Common myeloid progenitor, CD34-positive (primary cell): ENCODE measurements around the gene DOP1B.

ENCODE experiments used
- CTCF ChIA-PET: fragments of 350-600 bp; sonication (Branson Sonifier 250); formaldehyde crosslinking; loops from one replicate; lab custom pipeline; 2021; ENCODE audit warnings: antibody characterized with exemption; lab: Charles Lee
- POLR2A ChIA-PET: fragments of 350-600 bp; sonication (Branson Sonifier 250); formaldehyde crosslinking; loops from one replicate; lab custom pipeline; 2021; ENCODE audit warnings: antibody characterized with exemption; lab: Charles Lee
- DNase-seq, 3 donors: peaks; one replicate each; pipeline versions ENCODE4 v3.0.0 to v3.0.0-alpha.2; 2013
- H3K27ac ChIP-seq, 2 experiments: 1 replicate in 1 of 2; 2 replicates in 1 of 2; pipeline ENCODE4 v1.7.0; 2013; ENCODE audit warnings: inconsistent platforms in 2 of 2, low read length in 2 of 2, mild to moderate bottlenecking in 2 of 2, low read depth in 1 of 2, moderate library complexity in 1 of 2; ENCODE audit not compliant: severe bottlenecking in 2 of 2, insufficient read depth in 1 of 2, poor library complexity in 1 of 2
- H3K27me3 ChIP-seq, 5 experiments: replicated peaks in 2 of 5; 1 replicate in 3 of 5; 2 replicates in 2 of 5; pipeline versions ENCODE4 v1.6.1 to v1.7.0; 2013; ENCODE audit warnings: low read length in 4 of 5, mild to moderate bottlenecking in 2 of 5, moderate library complexity in 2 of 5, inconsistent platforms in 1 of 5; ENCODE audit not compliant: insufficient read depth in 5 of 5, control insufficient read depth in 4 of 5
- H3K36me3 ChIP-seq, 4 experiments: 1 replicate in 2 of 4; 2 replicates in 2 of 4; pipeline versions ENCODE4 v1.6.1 to v1.7.0; 2013; ENCODE audit warnings: low read length in 3 of 4, control low read depth in 1 of 4, mild to moderate bottlenecking in 1 of 4; ENCODE audit not compliant: control insufficient read depth in 4 of 4, insufficient read depth in 4 of 4
- H3K4me1 ChIP-seq, 4 experiments: 1 replicate in 3 of 4; 2 replicates in 1 of 4; pipeline versions ENCODE4 v1.6.1 to v1.7.1; 2013; ENCODE audit warnings: low read length in 3 of 4, mild to moderate bottlenecking in 3 of 4, control low read depth in 1 of 4, inconsistent platforms in 1 of 4, moderate library complexity in 1 of 4; ENCODE audit not compliant: control insufficient read depth in 4 of 4, insufficient read depth in 4 of 4; ENCODE audit errors: control extremely low read depth in 1 of 4
- H3K4me3 ChIP-seq, 7 experiments: 1 replicate in 4 of 7; 2 replicates in 3 of 7; pipeline versions ENCODE4 v1.5.1 to v1.7.0; 2013; ENCODE audit warnings: mild to moderate bottlenecking in 7 of 7, low read length in 6 of 7, moderate library complexity in 6 of 7, inconsistent platforms in 2 of 7, low read depth in 2 of 7, control low read depth in 1 of 7; ENCODE audit not compliant: insufficient read depth in 4 of 7, control insufficient read depth in 1 of 7; ENCODE audit errors: extremely low read depth in 1 of 7
- H3K9me3 ChIP-seq, 5 experiments: 1 replicate in 4 of 5; 2 replicates in 1 of 5; pipeline versions ENCODE4 v1.6.1 to v1.7.1; 2013; ENCODE audit warnings: low read length in 4 of 5, mild to moderate bottlenecking in 2 of 5, inconsistent platforms in 1 of 5, low read depth in 1 of 5, moderate library complexity in 1 of 5; ENCODE audit not compliant: control insufficient read depth in 4 of 5, insufficient read depth in 2 of 5; ENCODE audit errors: control extremely low read depth in 1 of 5
- WGBS: methylation state at CpG from one replicate; pipeline ENCODE4 v1.1.5; 2013; ENCODE audit not compliant: insufficient coverage; 5-methylcytosine and 5-hydroxymethylcytosine counted together

Gene DOP1B

GRCh38 chr21:36147911-36148310 lies 8.7 kb upstream of the DOP1B start:
- peaks cover 0 to 3% (median 1%) of the 10 kb centered on the region in 4 experiments for H3K36me3 ChIP-seq
- CTCF ChIA-PET, result interaction anchor here (11.6 kb wide), 1 partner anchor 63 kb away, joined by 104 read pairs; no protein-coding TSS in a partner anchor
- H3K4me1 ChIP-seq, result peaks cover 10 to 22% (median 17%) of the 10 kb centered on the region in 4 experiments
- no peaks in the 10 kb centered on the region for H3K27me3 ChIP-seq
- DNase-seq, result no peak
- peaks cover 0 to 2% (median 0%) of the 10 kb centered on the region in 5 experiments for H3K9me3 ChIP-seq
- no peak overlapping the region for H3K27ac ChIP-seq
- POLR2A ChIA-PET, result interaction anchor here (0.6 kb wide), 1 partner anchor 92 kb away, joined by 3 read pairs; no protein-coding TSS in a partner anchor
- no peak overlapping the region for H3K4me3 ChIP-seq
- WGBS, result 98% methylated on average over 5 of the region's 5 CpGs

GRCh38 chr21:36148886-36149285 lies 7.7 kb upstream of the DOP1B start:
- no peak overlapping the region for H3K27ac ChIP-seq
- no peak for DNase-seq
- ChIA-PET POLR2A (no interaction called here), CTCF (interaction anchor here (1.0 to 5.7 kb wide), 3 partner anchors 8 to 62 kb away, joined by 4 to 44 read pairs (median 25); no protein-coding TSS in a partner anchor)
- H3K4me3 ChIP-seq, result no peak overlapping the region
- H3K36me3 ChIP-seq, result peaks cover 0 to 3% (median 1%) of the 10 kb centered on the region in 4 experiments
- no peaks in the 10 kb centered on the region for H3K27me3 ChIP-seq
- H3K9me3 ChIP-seq, result peaks cover 0 to 2% (median 0%) of the 10 kb centered on the region in 5 experiments
- peaks cover 10 to 25% (median 17%) of the 10 kb centered on the region in 4 experiments for H3K4me1 ChIP-seq
- WGBS, result 83% methylated on average over 1 of the region's 3 CpGs

GRCh38 chr21:36149788-36150711 lies 6.6 kb upstream of the DOP1B start:
- peak; percentile 66 to 91 (median 84) for DNase-seq
- WGBS, result 51% methylated on average over 7 of the region's 7 CpGs
- Histone ChIP-seq H3K4me1 (peaks cover 10 to 25% (median 17%) of the 10 kb centered on the region in 4 experiments), H3K27me3 (no peaks in the 10 kb centered on the region), H3K9me3 (peaks cover 0 to 2% (median 0%) of the 10 kb centered on the region in 5 experiments), H3K4me3 (peak overlapping the region in 4 of 7 experiments; percentile 38 to 64 (median 44)), H3K36me3 (peaks cover 0 to 3% (median 1%) of the 10 kb centered on the region in 4 experiments), H3K27ac (peak overlapping the region in 1 of 2 experiments; percentile 63)
- ChIA-PET POLR2A (interaction anchor here (0.9 to 1.1 kb wide), 2 partner anchors 24 to 170 kb away, joined by 3 to 5 read pairs; partner anchors contain the start of gene MORC3), CTCF (interaction anchor here (0.8 to 5.7 kb wide), 13 partner anchors 9 to 184 kb away, joined by 3 to 44 read pairs (median 4); no protein-coding TSS in a partner anchor)

GRCh38 chr21:36155603-36156338 lies 853 bp upstream of the DOP1B start:
- Histone ChIP-seq H3K9me3 (peaks cover 0 to 2% (median 0%) of the 10 kb centered on the region in 5 experiments), H3K4me3 (peak overlapping the region; percentile 45 to 86 (median 72)), H3K27ac (no peak overlapping the region), H3K4me1 (peaks cover 3 to 22% (median 13%) of the 10 kb centered on the region in 4 experiments), H3K27me3 (peaks cover 0 to 4% (median 0%) of the 10 kb centered on the region in 5 experiments), H3K36me3 (no peaks in the 10 kb centered on the region)
- 10% methylated on average over 47 of the region's 53 CpGs for WGBS
- no peak for DNase-seq
- ChIA-PET CTCF (interaction anchor here (1.0 to 1.4 kb wide), 3 partner anchors 19 to 164 kb away, joined by 3 to 4 read pairs (median 4); partner anchors contain the start of gene MORC3), POLR2A (interaction anchor here (1.3 kb wide), 1 partner anchor 48 kb away, joined by 3 read pairs; no protein-coding TSS in a partner anchor)

- Histone ChIP-seq H3K27me3 (peaks cover 0 to 4% (median 0%) of the 10 kb centered on the region in 5 experiments), H3K36me3 (no peaks in the 10 kb centered on the region), H3K27ac (peak overlapping the region in 1 of 2 experiments; percentile 61), H3K9me3 (peaks cover 0 to 2% (median 0%) of the 10 kb centered on the region in 5 experiments), H3K4me1 (peaks cover 3 to 20% (median 11%) of the 10 kb centered on the region in 4 experiments), H3K4me3 (peak overlapping the region; percentile 74 to 99 (median 86))
- peak; percentile 96 to 98 (median 98) for DNase-seq
- POLR2A ChIA-PET, result interaction anchor here (0.5 to 1.3 kb wide), 2 partner anchors 17 to 47 kb away, joined by 3 read pairs; no protein-coding TSS in a partner anchor
- under 1% methylated on average over 33 of the region's 43 CpGs for WGBS
- CTCF ChIA-PET, result interaction anchor here (1.3 kb wide), 1 partner anchor 53 kb away, joined by 3 read pairs; no protein-coding TSS in a partner anchor
Observed at GRCh38 chr21:36156339-36156814, 247 bp upstream of the DOP1B start.

GRCh38 chr21:36159356-36159921 lies 2.8 kb downstream of the DOP1B start:
- whole genome bisulfite sequencing, result 96% methylated on average over 4 of the region's 13 CpGs
- H3K4me1 ChIP-seq, result peaks cover 12 to 30% (median 20%) of the 10 kb centered on the region in 4 experiments
- ChIA-PET POLR2A (no interaction called here), CTCF (interaction anchor here (1.0 to 1.2 kb wide), 2 partner anchors 13 to 21 kb away, joined by 3 read pairs; no protein-coding TSS in a partner anchor)
- H3K27ac ChIP-seq, result no peak overlapping the region
- H3K27me3 ChIP-seq, result peaks cover 0 to 4% (median 0%) of the 10 kb centered on the region in 5 experiments
- peak in 1 of 3 donors; percentile 16 for DNase-seq
- H3K4me3 ChIP-seq, result no peak overlapping the region
- no peaks in the 10 kb centered on the region for H3K9me3 ChIP-seq
- H3K36me3 ChIP-seq, result no peaks in the 10 kb centered on the region
